ENCODE data around the gene MX2. TPM values are rescaled to one million over a fixed set of nuclear protein-coding genes. Genes with fewer than 3 reads are reported as not detected.

The MX2 gene
- total and polyA plus RNA-seq, 10 of the 15 experiments (the other 5 are each of a cell fraction or from before 2014, with no cell fraction given) = 10.5 to 167 (median 46.1) TPM

GRCh38 chr21:41321908-41322495 is 39.8 kb upstream of the MX2 start (continued):
- TF ChIP-seq JUND (IDR thresholded peaks at IDR 0.05; ENCODE audit: low read depth, low read length) (no peak), NKRF (conservative IDR thresholded peaks at IDR 0.05) (no peak), NR2C2 (IDR thresholded peaks at IDR 0.05; ENCODE audit: borderline replicate concordance, control insufficient read depth, insufficient read length, low read depth) (no peak), PAX8 (IDR thresholded peaks at IDR 0.05) (no peak), MTA3 (IDR thresholded peaks at IDR 0.05; ENCODE audit: borderline replicate concordance, low read length) (no peak), ZNF207 (IDR thresholded peaks at IDR 0.05; ENCODE audit: borderline replicate concordance) (no peak), ZZZ3 (IDR thresholded peaks at IDR 0.05; ENCODE audit: control insufficient read depth, insufficient read length, low read depth) (no peak), ZBED1 (IDR thresholded peaks at IDR 0.05; ENCODE audit: borderline replicate concordance) (no peak), RCOR1 (conservative IDR thresholded peaks at IDR 0.05; ENCODE audit: low read depth, low read length) (no peak), SREBF1 (IDR thresholded peaks at IDR 0.05; ENCODE audit: low read length) (no peak), STAT1 (conservative IDR thresholded peaks at IDR 0.05) (no peak)

Data from GM12878 (cell line).